Measurements from ENCODE around the gene RFNG.

GRCh38 chr17:82029391-82029790, 22.2 kb downstream of the RFNG start:
- TF ChIP-seq YY1 (IDR thresholded peaks at IDR 0.05; ENCODE audit: insufficient read depth, insufficient read length) (no peak), SUZ12 (IDR thresholded peaks at IDR 0.05; ENCODE audit: extremely low read depth, insufficient read depth, insufficient read length) (no peak)
